ENCODE results near the gene NDST1. TPM values are rescaled to one million over a fixed set of nuclear protein-coding genes. Genes with fewer than 3 reads are reported as not detected.

Gene NDST1
- total RNA-seq, 2 experiments from 2014 or later, result 1.1 to 1.6 TPM

- ATAC-seq (ENCODE audit: poor library complexity) (no peak), DNase-seq (no peak)
- no peak overlapping the region for H3K4me3 Mint-ChIP-seq
- Histone ChIP-seq H3K4me3 (ENCODE audit: low read length) (no peak overlapping the region), H3K27ac (ENCODE audit: low read depth in 1 of 2, low read length in 2 of 2) (no peak overlapping the region), H3K27me3 (ENCODE audit: control insufficient read depth in 1 of 2, insufficient read depth in 2 of 2, low read length in 2 of 2) (no peaks in the 10 kb centered on the region), H3K36me3 (ENCODE audit: insufficient read depth, low read length) (no peaks in the 10 kb centered on the region), H3K4me1 (ENCODE audit: insufficient read depth, low read length) (no peaks in the 10 kb centered on the region), H3K9me3 (ENCODE audit: control insufficient read depth in 1 of 2, insufficient read depth in 1 of 2, low read length in 2 of 2) (no peaks in the 10 kb centered on the region)
- CTCF ChIA-PET, result interaction anchor here (1.1 kb wide), 1 partner anchor 13 kb away, joined by 3 read pairs; no protein-coding TSS in a partner anchor
- H3K9me3 Mint-ChIP-seq, result no peaks in the 10 kb centered on the region
- POLR2A ChIA-PET, result no interaction called here
- TF ChIP-seq CTCF (IDR thresholded peaks at IDR 0.05), result no peak
- no peaks in the 10 kb centered on the region for H3K4me1 Mint-ChIP-seq (ENCODE audit: low read depth)
- intact Hi-C loops (cut with DNase I, micrococcal nuclease), result loop anchor here in 1 of 2 experiments (5.0 kb wide), 1 partner anchor 84 kb away; no protein-coding TSS in a partner anchor
- no peaks in the 10 kb centered on the region for H3K36me3 Mint-ChIP-seq (ENCODE audit: low read depth)
- H3K27me3 Mint-ChIP-seq, result no peaks in the 10 kb centered on the region
- H3K27ac Mint-ChIP-seq, result no peak overlapping the region
Measured at GRCh38 chr5:150541397-150541675, 33.4 kb downstream of the NDST1 start.

- no peak for TF ChIP-seq CTCF (IDR thresholded peaks at IDR 0.05)
- Histone ChIP-seq H3K27ac (ENCODE audit: low read depth in 1 of 2, low read length in 2 of 2) (no peak overlapping the region), H3K4me3 (ENCODE audit: low read length) (no peak overlapping the region), H3K4me1 (ENCODE audit: insufficient read depth, low read length) (no peaks in the 10 kb centered on the region), H3K36me3 (ENCODE audit: insufficient read depth, low read length) (no peaks in the 10 kb centered on the region), H3K9me3 (ENCODE audit: control insufficient read depth in 1 of 2, insufficient read depth in 1 of 2, low read length in 2 of 2) (no peaks in the 10 kb centered on the region), H3K27me3 (ENCODE audit: control insufficient read depth in 1 of 2, insufficient read depth in 2 of 2, low read length in 2 of 2) (no peaks in the 10 kb centered on the region)
- Mint-ChIP-seq H3K4me1 (ENCODE audit: low read depth) (no peaks in the 10 kb centered on the region), H3K27me3 (no peaks in the 10 kb centered on the region), H3K4me3 (no peak overlapping the region), H3K27ac (no peak overlapping the region), H3K9me3 (no peaks in the 10 kb centered on the region), H3K36me3 (ENCODE audit: low read depth) (no peaks in the 10 kb centered on the region)
- ChIA-PET POLR2A (no interaction called here), CTCF (no interaction called here)
- intact Hi-C loops (cut with DNase I, micrococcal nuclease), result loop anchor here in 1 of 2 experiments (5.0 kb wide), 1 partner anchor 85 kb away; no protein-coding TSS in a partner anchor
- no peak for DNase-seq
- no peak for ATAC-seq (ENCODE audit: poor library complexity)
Measured at GRCh38 chr5:150541895-150542294, 34.0 kb downstream of the NDST1 start.

GRCh38 chr5:150542933-150543445, 35.1 kb downstream of the NDST1 start:
- Histone ChIP-seq H3K4me1 (ENCODE audit: insufficient read depth, low read length) (no peaks in the 10 kb centered on the region), H3K27ac (ENCODE audit: low read depth in 1 of 2, low read length in 2 of 2) (no peak overlapping the region), H3K27me3 (ENCODE audit: control insufficient read depth in 1 of 2, insufficient read depth in 2 of 2, low read length in 2 of 2) (no peaks in the 10 kb centered on the region), H3K4me3 (ENCODE audit: low read length) (no peak overlapping the region), H3K9me3 (ENCODE audit: control insufficient read depth in 1 of 2, insufficient read depth in 1 of 2, low read length in 2 of 2) (no peaks in the 10 kb centered on the region), H3K36me3 (ENCODE audit: insufficient read depth, low read length) (no peaks in the 10 kb centered on the region)
- intact Hi-C loops (cut with DNase I, micrococcal nuclease), result loop anchor here in 1 of 2 experiments (5.0 kb wide), 1 partner anchor 86 kb away; no protein-coding TSS in a partner anchor
- DNase-seq (no peak), ATAC-seq (ENCODE audit: poor library complexity) (no peak)
- CTCF ChIA-PET, result no interaction called here
- Mint-ChIP-seq H3K36me3 (ENCODE audit: low read depth) (no peaks in the 10 kb centered on the region), H3K27me3 (no peaks in the 10 kb centered on the region), H3K4me3 (no peak overlapping the region), H3K9me3 (no peaks in the 10 kb centered on the region), H3K4me1 (ENCODE audit: low read depth) (no peaks in the 10 kb centered on the region), H3K27ac (no peak overlapping the region)
- no peak for TF ChIP-seq CTCF (IDR thresholded peaks at IDR 0.05)
- POLR2A ChIA-PET, result no interaction called here

Data from CD4-positive, alpha-beta T cell (primary cell).